Measurements from ENCODE around the gene SCGB3A2. TPM values are rescaled to one million over a fixed set of nuclear protein-coding genes. Genes with fewer than 3 reads are reported as not detected.

SCGB3A2 gene
- total RNA-seq, 4 donors from 2014 or later, result not detected

DNA sequence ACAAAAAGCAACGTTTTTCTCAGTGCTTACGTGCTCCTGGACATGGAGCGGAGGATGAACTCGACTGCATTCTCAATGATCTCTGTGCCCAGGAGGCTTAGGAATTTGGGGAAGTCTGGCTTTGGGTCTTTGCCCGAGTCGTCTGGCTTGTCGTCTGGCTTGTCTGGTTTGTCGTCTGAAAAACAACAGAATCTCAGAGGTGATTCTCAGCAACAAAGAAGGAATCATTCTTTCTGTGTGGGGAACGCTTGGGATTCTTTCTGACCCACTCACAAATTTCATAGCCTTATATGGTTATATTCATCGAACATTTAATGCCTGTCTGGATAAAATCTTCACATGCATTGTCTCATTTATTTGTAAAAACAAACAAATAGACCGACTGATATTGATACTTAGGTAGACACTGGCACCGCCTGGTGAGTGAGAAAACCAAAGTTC lies 23.1 kb downstream of the SCGB3A2 start:
- Histone ChIP-seq H3K9me3 (no peaks in the 10 kb centered on the region), H3K27ac (replicated peaks in 1 of 4) (no peak overlapping the region), H3K4me1 (no peaks in the 10 kb centered on the region), H3K4me3 (no peak overlapping the region), H3K27me3 (no peaks in the 10 kb centered on the region), H3K36me3 (no peaks in the 10 kb centered on the region)
- DNase-seq (ENCODE audit: extremely low spot score), result no peak
- 74% methylated on average over 12 of the region's 12 CpGs for WGBS
- intact Hi-C loops (cut with DNase I), result no loop called here
- TF ChIP-seq POLR2A (IDR thresholded peaks at IDR 0.05; ENCODE audit: low read depth) (no peak), CTCF (IDR thresholded peaks at IDR 0.05) (no peak), EP300 (IDR thresholded peaks at IDR 0.05) (no peak), POLR2AphosphoS5 (IDR thresholded peaks at IDR 0.05) (no peak)

DNA sequence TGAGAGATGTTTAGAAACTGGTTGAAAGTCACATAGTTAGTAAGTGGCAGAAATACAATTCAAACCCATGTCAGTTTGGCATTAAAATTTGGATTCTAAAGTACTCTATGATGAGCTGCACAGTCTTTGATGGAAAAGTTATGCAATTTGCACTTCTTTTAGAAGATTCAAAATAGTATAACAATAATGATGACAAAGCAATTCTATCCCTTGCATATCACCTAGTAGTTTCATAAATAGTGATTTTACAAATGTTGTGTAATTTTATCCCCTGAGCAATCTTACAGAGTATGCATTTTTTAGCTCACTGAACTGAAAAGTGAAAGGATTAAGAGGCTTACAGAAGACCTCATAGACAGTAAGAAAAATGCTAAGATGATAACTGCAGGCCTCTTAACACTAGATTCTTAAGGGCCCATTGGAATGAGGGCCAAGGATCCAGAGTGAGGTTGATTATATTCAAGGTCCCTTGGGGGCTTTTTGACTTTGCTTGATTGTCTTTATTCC lies 24.2 kb downstream of the SCGB3A2 start:
- Histone ChIP-seq H3K27ac (replicated peaks in 1 of 4) (no peak overlapping the region), H3K9me3 (no peaks in the 10 kb centered on the region), H3K36me3 (no peaks in the 10 kb centered on the region), H3K4me3 (no peak overlapping the region), H3K4me1 (no peaks in the 10 kb centered on the region), H3K27me3 (no peaks in the 10 kb centered on the region)
- no peak for TF ChIP-seq CTCF (IDR thresholded peaks at IDR 0.05)
- TF ChIP-seq EP300 (IDR thresholded peaks at IDR 0.05), result no peak
- no peak for TF ChIP-seq POLR2AphosphoS5 (IDR thresholded peaks at IDR 0.05)
- intact Hi-C loops (cut with DNase I), result no loop called here
- DNase-seq (ENCODE audit: extremely low spot score), result no peak

DNA sequence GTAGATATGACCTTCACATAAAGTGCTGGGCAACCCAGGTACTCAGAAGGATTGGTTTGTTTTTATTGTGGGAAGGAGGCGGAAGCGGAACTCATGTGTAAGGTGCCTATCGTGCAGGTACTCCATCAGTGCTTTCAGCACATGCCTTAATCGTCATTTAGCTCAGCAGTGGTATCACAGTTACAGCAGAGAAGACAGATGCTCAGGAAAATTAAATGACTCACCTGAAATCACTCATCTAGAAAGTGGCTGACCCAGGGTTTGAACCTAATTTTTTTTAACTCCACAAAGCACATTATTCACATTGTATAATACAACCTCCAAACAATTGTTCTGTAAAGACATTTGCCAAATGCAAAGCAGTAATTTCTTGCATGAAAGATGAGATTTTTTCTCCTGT lies 25.6 kb downstream of the SCGB3A2 start:
- no peaks in the 10 kb centered on the region for H3K9me3 ChIP-seq
- 74% methylated on average over 4 of the region's 4 CpGs for WGBS
- H3K36me3 ChIP-seq, result no peaks in the 10 kb centered on the region
- DNase-seq (ENCODE audit: extremely low spot score), result no peak
- no peak overlapping the region for H3K4me3 ChIP-seq
- H3K4me1 ChIP-seq, result no peaks in the 10 kb centered on the region
- no peak overlapping the region for H3K27ac ChIP-seq (replicated peaks in 1 of 4)
- intact Hi-C loops (cut with DNase I), result no loop called here
- no peaks in the 10 kb centered on the region for H3K27me3 ChIP-seq
- no peak for TF ChIP-seq POLR2AphosphoS5 (IDR thresholded peaks at IDR 0.05)
- no peak for TF ChIP-seq POLR2A (IDR thresholded peaks at IDR 0.05; ENCODE audit: low read depth)
- no peak for TF ChIP-seq EP300 (IDR thresholded peaks at IDR 0.05)
- no peak for TF ChIP-seq CTCF (IDR thresholded peaks at IDR 0.05)

- no peaks in the 10 kb centered on the region for H3K27me3 ChIP-seq
- TF ChIP-seq EP300 (IDR thresholded peaks at IDR 0.05) (no peak), POLR2AphosphoS5 (IDR thresholded peaks at IDR 0.05) (no peak), CTCF (IDR thresholded peaks at IDR 0.05) (no peak), POLR2A (IDR thresholded peaks at IDR 0.05; ENCODE audit: low read depth) (no peak)
- 73% methylated on average over 8 of the region's 8 CpGs for whole genome bisulfite sequencing
- H3K27ac ChIP-seq (replicated peaks in 1 of 4), result no peak within 1 kb of the TSS
- intact Hi-C loops (cut with DNase I), result no loop called here
- H3K9me3 ChIP-seq, result no peaks in the 10 kb centered on the region
- H3K4me1 ChIP-seq, result no peaks in the 10 kb centered on the region
- no peak within 1 kb of the TSS for H3K4me3 ChIP-seq
- DNase-seq (ENCODE audit: extremely low spot score), result no peak
- H3K36me3 ChIP-seq, result no peaks in the 10 kb centered on the region
Measured at GRCh38 chr5:147906326-147907095, 28.0 kb downstream of the SCGB3A2 start, which contains the start of gene C5orf46. Gene C5orf46, minus strand, starts transcription at chr5:147906538. Its CDS starts 37 bp downstream, at chr5:147906501.
